ENCODE data around the gene LAMC3. TPM values are rescaled to one million over a fixed set of nuclear protein-coding genes. Genes with fewer than 3 reads are reported as not detected.

LAMC3 gene
- polyA plus RNA-seq, 6 donors from 2014 or later: 0.17 TPM; not detected in 5

- peaks cover 0 to 5% (median 4%) of the 10 kb centered on the region in 3 donors for H3K27me3 Mint-ChIP-seq
- no peak overlapping the region for H3K4me3 Mint-ChIP-seq
- H3K27ac Mint-ChIP-seq: no peak overlapping the region
- no peaks in the 10 kb centered on the region for H3K4me1 Mint-ChIP-seq
- no peaks in the 10 kb centered on the region for H3K36me3 Mint-ChIP-seq
- DNase-seq (no peak), ATAC-seq (ENCODE audit: low read depth in 2 of 2) (no peak)
- H3K9me3 Mint-ChIP-seq: no peaks in the 10 kb centered on the region
Observed at GRCh38 chr9:130982636-130983358, 26.2 kb upstream of the LAMC3 start.

GRCh38 chr9:130983359-130983670, 25.7 kb upstream of the LAMC3 start:
- ATAC-seq (ENCODE audit: low read depth in 2 of 2) (no peak), DNase-seq (no peak)
- H3K36me3 Mint-ChIP-seq: no peaks in the 10 kb centered on the region
- H3K27me3 Mint-ChIP-seq: peaks cover 0 to 5% (median 5%) of the 10 kb centered on the region in 3 donors
- peaks cover 0 to 2% (median 0%) of the 10 kb centered on the region in 7 donors for H3K9me3 Mint-ChIP-seq
- H3K27ac Mint-ChIP-seq: no peak overlapping the region
- H3K4me1 Mint-ChIP-seq: no peaks in the 10 kb centered on the region
- H3K4me3 Mint-ChIP-seq: no peak overlapping the region

GRCh38 chr9:130983970-130984369, 25.0 kb upstream of the LAMC3 start:
- DNase-seq (no peak), ATAC-seq (ENCODE audit: low read depth in 2 of 2) (no peak)
- H3K36me3 Mint-ChIP-seq: no peaks in the 10 kb centered on the region
- peaks cover 0 to 9% (median 5%) of the 10 kb centered on the region in 3 donors for H3K27me3 Mint-ChIP-seq
- no peak overlapping the region for H3K4me3 Mint-ChIP-seq
- peaks cover 0 to 5% (median 2%) of the 10 kb centered on the region in 7 donors for H3K9me3 Mint-ChIP-seq
- no peak overlapping the region for H3K27ac Mint-ChIP-seq
- no peaks in the 10 kb centered on the region for H3K4me1 Mint-ChIP-seq

- Mint-ChIP-seq H3K36me3 (no peaks in the 10 kb centered on the region), H3K27ac (no peak overlapping the region), H3K4me3 (no peak overlapping the region), H3K27me3 (peaks cover 0 to 9% (median 1%) of the 10 kb centered on the region in 3 donors), H3K4me1 (no peaks in the 10 kb centered on the region), H3K9me3 (peaks cover 0 to 5% (median 2%) of the 10 kb centered on the region in 7 donors)
- DNase-seq: no peak
- no peak for ATAC-seq (ENCODE audit: low read depth in 2 of 2)
Observed at GRCh38 chr9:130984521-130984920, 24.5 kb upstream of the LAMC3 start.

- DNase-seq (no peak), ATAC-seq (ENCODE audit: low read depth in 2 of 2) (no peak)
- Mint-ChIP-seq H3K9me3 (peaks cover 0 to 5% (median 2%) of the 10 kb centered on the region in 7 donors), H3K4me3 (no peak overlapping the region), H3K36me3 (no peaks in the 10 kb centered on the region), H3K27ac (peak overlapping the region in 1 of 6 donors; percentile 68), H3K27me3 (peaks cover 0 to 9% (median 0%) of the 10 kb centered on the region in 3 donors), H3K4me1 (no peaks in the 10 kb centered on the region)
Observed at GRCh38 chr9:130985029-130985428, 23.9 kb upstream of the LAMC3 start.

DNA sequence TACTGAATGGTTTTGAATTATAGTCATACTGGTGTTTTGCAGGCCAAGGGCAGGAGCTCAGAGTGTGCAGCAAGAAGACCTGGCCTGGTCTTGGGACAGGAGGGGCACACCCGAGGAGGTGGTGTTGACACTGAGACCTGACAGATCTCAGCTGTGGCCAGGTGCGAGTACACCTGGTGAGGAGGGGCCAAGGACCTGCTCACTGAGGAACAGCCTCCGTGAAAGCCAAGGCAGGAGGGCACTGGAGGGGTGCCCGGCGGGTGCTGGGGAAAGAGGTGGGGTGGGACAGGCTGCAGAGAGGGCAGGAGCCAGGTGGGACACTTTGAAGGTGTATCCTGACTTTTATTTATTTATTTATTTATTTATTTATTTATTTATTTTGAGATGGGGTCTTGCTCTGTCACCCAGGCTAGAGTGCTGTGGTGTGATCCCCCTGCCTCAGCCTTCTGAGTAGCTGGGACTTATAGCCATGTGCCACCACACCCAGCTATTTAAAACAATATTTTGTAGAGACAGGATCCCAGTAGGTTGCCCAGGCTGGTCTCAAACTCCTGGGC, 23.3 kb upstream of the LAMC3 start:
- DNase-seq: no peak
- Mint-ChIP-seq H3K27me3 (peaks cover 0 to 5% (median 0%) of the 10 kb centered on the region in 3 donors), H3K4me1 (no peaks in the 10 kb centered on the region), H3K27ac (no peak overlapping the region), H3K36me3 (no peaks in the 10 kb centered on the region), H3K9me3 (peaks cover 0 to 5% (median 2%) of the 10 kb centered on the region in 7 donors), H3K4me3 (no peak overlapping the region)
- ATAC-seq (ENCODE audit: low read depth in 2 of 2): no peak

DNA sequence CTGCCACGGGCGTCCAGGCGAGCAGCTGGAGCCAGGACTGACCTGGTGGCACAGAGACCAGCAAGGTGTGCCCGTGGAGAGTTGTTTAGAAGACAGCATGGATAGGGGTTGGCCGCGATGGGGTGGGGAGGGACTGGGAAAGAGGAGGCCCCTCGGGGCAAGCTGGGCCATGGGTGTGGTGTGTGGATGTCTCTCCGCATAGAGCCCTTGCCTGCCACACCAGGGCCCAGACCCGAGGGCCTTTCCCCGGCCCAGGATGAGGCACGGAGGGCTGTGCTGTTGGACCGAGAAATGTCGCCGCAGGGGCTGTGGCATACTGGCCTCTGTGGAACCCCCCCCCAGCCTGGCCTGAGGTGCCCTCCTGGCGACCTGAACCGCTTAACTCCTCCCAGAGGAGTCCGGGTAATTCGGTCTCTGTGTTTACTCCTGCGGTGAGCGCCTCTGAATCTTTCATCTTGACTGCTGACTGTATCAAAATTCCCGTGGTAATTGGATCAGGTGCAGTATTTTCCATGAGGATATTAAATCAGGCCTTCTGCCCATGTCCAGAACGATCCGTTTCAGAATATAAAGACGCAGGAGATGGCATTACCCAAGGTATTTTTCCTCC, 22.5 kb upstream of the LAMC3 start:
- no peaks in the 10 kb centered on the region for H3K36me3 Mint-ChIP-seq
- peaks cover 0 to 5% (median 0%) of the 10 kb centered on the region in 3 donors for H3K27me3 Mint-ChIP-seq
- no peak overlapping the region for H3K4me3 Mint-ChIP-seq
- no peak overlapping the region for H3K27ac Mint-ChIP-seq
- ATAC-seq (ENCODE audit: low read depth in 2 of 2) (no peak), DNase-seq (no peak)
- H3K9me3 Mint-ChIP-seq: peaks cover 0 to 5% (median 2%) of the 10 kb centered on the region in 7 donors
- no peaks in the 10 kb centered on the region for H3K4me1 Mint-ChIP-seq

- ATAC-seq (ENCODE audit: low read depth in 2 of 2): no peak
- Mint-ChIP-seq H3K4me1 (no peaks in the 10 kb centered on the region), H3K27me3 (peaks cover 0 to 5% (median 5%) of the 10 kb centered on the region in 3 donors), H3K9me3 (peaks cover 0 to 5% (median 2%) of the 10 kb centered on the region in 7 donors), H3K36me3 (no peaks in the 10 kb centered on the region), H3K4me3 (no peak overlapping the region), H3K27ac (no peak overlapping the region)
- no peak for DNase-seq
Observed at GRCh38 chr9:130987054-130987453, 21.9 kb upstream of the LAMC3 start.

DNA sequence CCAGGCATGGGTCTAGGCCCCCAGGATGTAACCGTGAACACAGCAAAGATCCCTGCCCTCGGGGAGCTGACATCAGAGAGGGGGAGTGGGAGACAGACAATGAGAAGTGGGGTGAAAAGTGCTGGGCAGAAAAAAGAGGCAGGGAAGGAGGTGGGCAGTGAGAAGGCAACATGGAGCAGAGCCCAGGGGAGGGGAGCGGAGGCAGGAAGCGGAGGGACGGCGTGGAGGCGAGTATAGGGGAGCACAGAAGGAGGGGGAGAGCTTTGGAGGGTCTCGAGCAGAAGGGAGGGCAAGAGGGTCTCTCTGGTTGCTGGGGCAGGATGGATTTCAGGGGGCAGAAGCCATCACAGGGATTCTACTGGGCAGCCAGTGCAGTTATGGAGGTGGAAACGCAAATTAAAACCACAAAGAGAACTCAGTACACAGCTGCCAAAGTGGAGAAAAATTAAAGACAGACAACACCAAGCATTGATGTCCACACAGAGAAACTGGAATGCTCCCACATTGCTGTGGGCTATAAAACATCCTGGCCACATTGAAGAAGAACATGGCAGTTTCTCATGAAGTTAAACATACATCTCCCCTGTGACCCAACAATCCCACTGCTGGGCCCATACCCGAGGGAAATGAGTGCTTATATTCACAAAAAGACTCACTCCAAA, 21.1 kb upstream of the LAMC3 start:
- Mint-ChIP-seq H3K4me3 (no peak overlapping the region), H3K27ac (no peak overlapping the region), H3K36me3 (no peaks in the 10 kb centered on the region), H3K27me3 (peaks cover 0 to 5% (median 5%) of the 10 kb centered on the region in 3 donors), H3K4me1 (no peaks in the 10 kb centered on the region), H3K9me3 (peaks cover 0 to 5% (median 2%) of the 10 kb centered on the region in 7 donors)
- no peak for DNase-seq
- no peak for ATAC-seq (ENCODE audit: low read depth in 2 of 2)

DNA sequence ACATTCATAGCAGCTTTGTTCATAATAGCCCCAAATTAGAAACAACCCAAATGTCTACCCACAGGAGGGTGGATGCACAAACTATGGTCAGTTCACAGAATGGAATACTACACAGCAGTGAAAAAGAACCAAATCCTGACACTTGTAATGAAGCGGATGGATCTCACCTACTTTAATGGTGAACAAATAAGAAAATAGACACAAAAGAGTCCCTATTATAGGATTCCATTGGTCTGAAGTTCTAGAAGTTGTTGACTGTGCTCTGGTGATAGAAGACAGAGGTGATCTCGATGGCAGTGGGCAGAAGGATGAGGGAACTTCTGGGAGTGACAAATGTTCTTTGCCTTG, 20.6 kb upstream of the LAMC3 start:
- Mint-ChIP-seq H3K9me3 (peaks cover 0 to 5% (median 2%) of the 10 kb centered on the region in 7 donors), H3K27me3 (peaks cover 0 to 5% (median 5%) of the 10 kb centered on the region in 3 donors), H3K4me1 (no peaks in the 10 kb centered on the region), H3K4me3 (no peak overlapping the region), H3K36me3 (no peaks in the 10 kb centered on the region), H3K27ac (no peak overlapping the region)
- ATAC-seq (ENCODE audit: low read depth in 2 of 2): no peak
- no peak for DNase-seq

GRCh38 chr9:130988905-130989304, 20.1 kb upstream of the LAMC3 start:
- Mint-ChIP-seq H3K36me3 (no peaks in the 10 kb centered on the region), H3K27me3 (peaks cover 2 to 5% (median 5%) of the 10 kb centered on the region in 3 donors), H3K4me3 (no peak overlapping the region), H3K27ac (no peak overlapping the region), H3K9me3 (peaks cover 0 to 5% (median 2%) of the 10 kb centered on the region in 7 donors), H3K4me1 (no peaks in the 10 kb centered on the region)
- DNase-seq (no peak), ATAC-seq (ENCODE audit: low read depth in 2 of 2) (no peak)

- Mint-ChIP-seq H3K27me3 (peaks cover 5 to 10% (median 6%) of the 10 kb centered on the region in 3 donors), H3K36me3 (no peaks in the 10 kb centered on the region)
Observed at GRCh38 chr9:130989391-130989790, 19.6 kb upstream of the LAMC3 start.

DNA sequence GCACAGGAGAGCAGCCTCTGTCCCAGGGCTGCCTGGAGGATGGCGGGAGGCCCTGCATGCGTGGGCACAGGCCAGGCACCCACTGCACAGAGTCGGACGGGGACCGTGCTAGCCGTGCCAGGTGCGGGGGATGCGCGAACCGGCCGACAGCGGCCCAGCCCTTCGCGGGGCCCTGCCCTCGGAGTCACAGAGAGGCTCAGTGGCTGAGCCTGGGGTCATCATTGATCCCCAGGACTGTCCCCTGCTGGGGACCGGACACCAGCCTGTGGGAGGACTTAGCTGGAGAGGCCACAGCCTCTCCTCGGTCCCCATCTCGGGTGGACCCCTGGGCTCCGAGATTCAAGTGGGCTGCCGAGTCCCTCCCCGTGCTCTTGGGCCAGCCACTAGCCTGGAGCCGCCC, 19.1 kb upstream of the LAMC3 start:
- no peak overlapping the region for H3K4me3 Mint-ChIP-seq
- no peak overlapping the region for H3K27ac Mint-ChIP-seq
- DNase-seq: no peak
- H3K9me3 Mint-ChIP-seq: peaks cover 0 to 5% (median 2%) of the 10 kb centered on the region in 7 donors
- H3K4me1 Mint-ChIP-seq: no peaks in the 10 kb centered on the region
- H3K36me3 Mint-ChIP-seq: no peaks in the 10 kb centered on the region
- no peak for ATAC-seq (ENCODE audit: low read depth in 2 of 2)
- peaks cover 6 to 11% (median 11%) of the 10 kb centered on the region in 3 donors for H3K27me3 Mint-ChIP-seq

More at GRCh38 chr9:130989391-130989790, 19.6 kb upstream of the LAMC3 start:
- no peaks in the 10 kb centered on the region for H3K4me1 Mint-ChIP-seq
- H3K9me3 Mint-ChIP-seq: peaks cover 0 to 5% (median 2%) of the 10 kb centered on the region in 7 donors
- no peak for DNase-seq
- H3K27ac Mint-ChIP-seq: no peak overlapping the region
- no peak overlapping the region for H3K4me3 Mint-ChIP-seq
- no peak for ATAC-seq (ENCODE audit: low read depth in 2 of 2)
